Calu3 (cell line): Measurements from ENCODE around the gene DLGAP4. TPM values are rescaled to one million over a fixed set of nuclear protein-coding genes. Genes with fewer than 3 reads are reported as not detected.

Source experiments
- BruUV-seq: library from RNA; stranded (reverse); fragments of 400-500 nt; replicated peaks from 2 replicates; lab custom pipeline; 2021; lab: Mats Ljungman, UMichigan
- CTCF ChIA-PET: fragments of 300-600 bp; sonication (Branson Sonifier 250); formaldehyde crosslinking; loops from one replicate; lab custom pipeline; 2022; ENCODE audit warnings: antibody characterized with exemption; lab: Charles Lee
- DNase-seq: peaks from one replicate; pipeline ENCODE4 v3.0.0; 2022
- H3K27ac Mint-ChIP-seq: one replicate; pipeline ENCODE4 v1.8.0; 2022; ENCODE audit warnings: mixed read lengths; ENCODE audit not compliant: unreplicated experiment
- H3K27me3 Mint-ChIP-seq: one replicate; pipeline ENCODE4 v1.8.0; 2022; ENCODE audit warnings: mixed read lengths; ENCODE audit not compliant: unreplicated experiment
- H3K36me3 Mint-ChIP-seq: one replicate; pipeline ENCODE4 v1.8.0; 2022; ENCODE audit warnings: mild to moderate bottlenecking, moderate library complexity, mixed read lengths; ENCODE audit not compliant: insufficient read depth, unreplicated experiment
- H3K4me1 Mint-ChIP-seq: one replicate; pipeline ENCODE4 v1.8.0; 2022; ENCODE audit warnings: mild to moderate bottlenecking, low read depth, mixed read lengths; ENCODE audit not compliant: unreplicated experiment
- H3K4me3 Mint-ChIP-seq: one replicate; pipeline ENCODE4 v1.8.0; 2022; ENCODE audit warnings: mild to moderate bottlenecking, low read depth, moderate library complexity, mixed read lengths; ENCODE audit not compliant: unreplicated experiment
- H3K9me3 Mint-ChIP-seq: one replicate; pipeline ENCODE4 v1.8.0; 2022; ENCODE audit warnings: low read depth, mixed read lengths; ENCODE audit not compliant: unreplicated experiment
- intact Hi-C: fragments of 100-400 bp; cut with micrococcal nuclease; formaldehyde crosslinking; loops from one replicate; pipeline ENCODE4 v1.10.0; 2022; ENCODE audit not compliant: unreplicated experiment
- total RNA-seq: library from RNA; stranded (reverse); gene quantifications from 2 replicates; pipeline ENCODE4 v1.2.3, GENCODE V29; 2022
- TF ChIP-seq, protein P1 (sequence below): fragments of 200-600 bp; IDR thresholded peaks from one replicate; pipeline ENCODE4 v1.8.0; 2022; ENCODE audit warnings: antibody characterized with exemption; ENCODE audit not compliant: unreplicated experiment

Gene DLGAP4
- total RNA-seq, 1 experiment from 2014 or later, result 66.4 TPM

DNA sequence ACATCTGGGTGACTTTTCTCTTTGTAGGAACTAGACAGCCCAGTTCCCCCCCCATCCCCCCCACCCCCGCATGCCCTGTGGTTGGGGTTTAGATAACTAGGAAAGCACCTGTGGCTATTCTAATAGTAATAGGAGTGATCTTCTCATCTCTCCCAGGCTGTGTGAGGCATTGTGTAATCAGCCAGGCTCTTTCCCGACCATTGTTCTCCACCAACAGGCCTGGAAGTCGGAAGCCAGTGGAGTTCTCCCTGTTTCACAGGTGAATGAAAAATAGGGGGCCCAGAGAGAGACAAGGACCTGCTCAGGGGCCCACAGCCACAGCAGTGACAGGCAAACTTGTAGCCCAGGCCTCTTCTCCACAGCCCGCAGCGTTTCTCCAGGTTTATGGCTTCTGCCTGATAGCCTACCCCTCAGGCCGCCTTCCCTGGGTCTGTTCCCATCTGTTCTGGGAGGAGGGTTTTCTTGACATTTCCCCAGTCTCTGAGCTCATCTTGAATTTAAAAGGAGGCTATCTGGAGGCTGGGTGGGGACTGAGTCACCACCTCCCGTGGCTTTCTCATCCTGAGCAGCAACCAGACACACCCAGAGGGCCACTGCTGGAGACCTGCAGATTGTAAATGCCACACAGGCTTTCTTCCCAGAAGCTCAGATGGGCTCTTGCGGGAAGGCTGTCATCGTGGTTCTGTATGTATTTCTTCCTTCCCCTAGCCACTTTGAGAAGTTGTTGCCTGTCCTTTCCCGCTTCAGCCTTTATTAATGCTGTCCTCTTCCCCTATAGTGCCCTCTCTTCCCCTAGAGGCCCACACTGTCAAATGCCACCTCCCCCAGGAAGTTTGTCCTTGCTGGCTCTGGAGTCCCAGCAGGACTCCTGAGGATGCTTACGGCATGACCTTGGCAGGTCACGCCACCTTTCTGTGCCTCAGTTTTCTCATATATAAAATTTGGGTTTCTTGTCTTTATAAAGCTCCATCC, 159.3 kb downstream of the DLGAP4 start:
- peak; percentile 41 for DNase-seq
- intact Hi-C loops, result no loop called here

DNA sequence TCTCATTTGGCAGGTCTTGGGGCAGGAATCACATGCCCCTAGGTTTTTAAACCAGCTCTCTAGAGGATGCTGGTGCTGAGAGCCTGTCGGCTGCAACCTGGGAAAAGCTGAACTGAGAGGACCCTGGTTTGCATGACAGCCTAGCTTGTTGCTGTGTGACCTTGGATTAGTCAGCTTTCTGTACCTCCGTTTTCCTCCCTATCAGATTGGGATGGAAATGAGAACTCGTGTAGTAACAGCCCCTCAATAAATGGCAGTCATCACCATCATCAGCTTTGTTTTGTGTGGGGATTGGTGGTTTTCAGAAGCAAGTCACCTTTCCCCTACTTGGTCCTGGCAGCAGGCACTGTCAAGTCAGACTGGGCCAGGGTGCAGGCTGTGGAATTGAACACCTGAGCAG, 159.9 kb downstream of the DLGAP4 start:
- TF ChIP-seq, protein P1, sequence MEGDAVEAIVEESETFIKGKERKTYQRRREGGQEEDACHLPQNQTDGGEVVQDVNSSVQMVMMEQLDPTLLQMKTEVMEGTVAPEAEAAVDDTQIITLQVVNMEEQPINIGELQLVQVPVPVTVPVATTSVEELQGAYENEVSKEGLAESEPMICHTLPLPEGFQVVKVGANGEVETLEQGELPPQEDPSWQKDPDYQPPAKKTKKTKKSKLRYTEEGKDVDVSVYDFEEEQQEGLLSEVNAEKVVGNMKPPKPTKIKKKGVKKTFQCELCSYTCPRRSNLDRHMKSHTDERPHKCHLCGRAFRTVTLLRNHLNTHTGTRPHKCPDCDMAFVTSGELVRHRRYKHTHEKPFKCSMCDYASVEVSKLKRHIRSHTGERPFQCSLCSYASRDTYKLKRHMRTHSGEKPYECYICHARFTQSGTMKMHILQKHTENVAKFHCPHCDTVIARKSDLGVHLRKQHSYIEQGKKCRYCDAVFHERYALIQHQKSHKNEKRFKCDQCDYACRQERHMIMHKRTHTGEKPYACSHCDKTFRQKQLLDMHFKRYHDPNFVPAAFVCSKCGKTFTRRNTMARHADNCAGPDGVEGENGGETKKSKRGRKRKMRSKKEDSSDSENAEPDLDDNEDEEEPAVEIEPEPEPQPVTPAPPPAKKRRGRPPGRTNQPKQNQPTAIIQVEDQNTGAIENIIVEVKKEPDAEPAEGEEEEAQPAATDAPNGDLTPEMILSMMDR, result no peak
- intact Hi-C loops, result no loop called here
- Mint-ChIP-seq H3K36me3 (peaks cover 24% of the 10 kb centered on the region), H3K27me3 (no peaks in the 10 kb centered on the region), H3K4me3 (peak overlapping the region; percentile 2), H3K4me1 (peaks cover 82% of the 10 kb centered on the region), H3K9me3 (no peaks in the 10 kb centered on the region), H3K27ac (peak overlapping the region; percentile 7)
- CTCF ChIA-PET, result interaction anchor here (0.8 to 1.0 kb wide), 2 partner anchors 14 to 17 kb away, joined by 3 to 5 read pairs; no protein-coding TSS in a partner anchor
- no TSS peak for BruUV-seq
- no peak for DNase-seq

More for the DNA sequence above, 159.3 kb downstream of the DLGAP4 start:
- peak overlapping the region; percentile 7 for H3K27ac Mint-ChIP-seq
- H3K4me3 Mint-ChIP-seq, result peak overlapping the region; percentile 2
- no peaks in the 10 kb centered on the region for H3K27me3 Mint-ChIP-seq
- H3K4me1 Mint-ChIP-seq, result peaks cover 81% of the 10 kb centered on the region
- H3K36me3 Mint-ChIP-seq, result peaks cover 31% of the 10 kb centered on the region
- no peaks in the 10 kb centered on the region for H3K9me3 Mint-ChIP-seq
- CTCF ChIA-PET, result interaction anchor here (0.5 to 1.0 kb wide), 6 partner anchors 10 to 1325 kb away, joined by 3 to 5 read pairs (median 3); no protein-coding TSS in a partner anchor
- BruUV-seq, result no TSS peak
- TF ChIP-seq, protein P1, result no peak

DNA sequence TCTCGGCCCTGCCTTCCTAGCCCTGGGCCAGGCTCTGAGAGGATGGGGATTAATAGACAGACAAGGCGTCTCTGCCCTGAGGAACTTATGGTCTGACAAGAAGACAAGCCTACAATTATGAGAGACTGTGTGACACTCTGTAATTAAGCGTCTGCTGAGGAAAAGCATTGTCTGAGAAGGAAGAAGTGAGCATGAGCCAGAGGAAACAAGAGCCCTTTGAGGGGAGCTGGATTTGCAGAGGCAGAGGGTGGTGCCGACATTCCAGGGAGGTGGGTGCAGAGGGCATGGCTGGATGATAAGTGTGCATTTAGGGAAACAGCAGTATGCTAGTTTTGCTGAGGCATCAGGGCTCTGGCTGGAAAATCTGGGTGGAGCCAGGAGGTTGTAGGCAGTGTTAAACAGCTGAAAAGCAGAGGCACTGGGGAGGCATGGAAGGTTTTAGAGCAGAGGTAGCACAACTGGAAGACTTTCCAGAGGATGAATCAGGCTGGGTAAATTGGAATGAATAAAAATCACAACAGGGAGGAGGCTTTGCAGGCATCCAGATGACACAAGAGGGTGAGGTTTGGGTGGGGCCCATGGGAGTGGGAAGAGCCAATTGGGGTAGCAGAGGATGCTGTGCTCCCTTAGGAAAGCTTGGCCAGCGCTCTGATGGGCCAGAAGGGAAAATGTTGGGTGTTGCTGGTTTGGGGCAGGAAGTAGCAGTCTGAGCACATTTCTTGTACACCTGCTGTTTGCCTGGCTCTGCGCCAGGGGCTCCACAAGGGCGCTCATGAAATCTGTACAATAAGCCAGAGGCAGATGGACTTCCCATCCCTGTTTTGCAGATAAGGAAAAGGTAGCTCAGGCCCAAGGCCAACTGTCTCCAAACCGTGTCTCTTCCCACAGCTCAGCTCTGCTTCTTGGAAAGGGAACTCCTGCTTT, 161.2 kb downstream of the DLGAP4 start:
- intact Hi-C loops, result no loop called here
- no peaks in the 10 kb centered on the region for H3K9me3 Mint-ChIP-seq
- H3K36me3 Mint-ChIP-seq, result peaks cover 14% of the 10 kb centered on the region
- TF ChIP-seq, protein P1, result no peak
- peak overlapping the region; percentile 6 for H3K4me3 Mint-ChIP-seq
- DNase-seq, result peak; percentile 69
- CTCF ChIA-PET, result interaction anchor here (0.6 to 1.4 kb wide), 6 partner anchors 13 to 230 kb away, joined by 3 to 9 read pairs (median 6); partner anchors contain the start of gene MYL9
- peaks cover 78% of the 10 kb centered on the region for H3K4me1 Mint-ChIP-seq
- H3K27me3 Mint-ChIP-seq, result no peaks in the 10 kb centered on the region
- no TSS peak for BruUV-seq
- H3K27ac Mint-ChIP-seq, result peak overlapping the region; percentile 11
